Erythroblast (primary cell): Measurements from ENCODE around the gene FZR1.

Source experiments
- GATA1 ChIP-seq: IDR thresholded peaks from 2 replicates; pipeline ENCODE4 v1.6.1; 2011; ENCODE audit warnings: low read depth, mild to moderate bottlenecking, control low read depth, low read length, moderate library complexity
- POLR2A ChIP-seq: IDR thresholded peaks from 2 replicates; pipeline ENCODE4 v1.6.1; 2011; ENCODE audit warnings: mild to moderate bottlenecking, low read length

DNA sequence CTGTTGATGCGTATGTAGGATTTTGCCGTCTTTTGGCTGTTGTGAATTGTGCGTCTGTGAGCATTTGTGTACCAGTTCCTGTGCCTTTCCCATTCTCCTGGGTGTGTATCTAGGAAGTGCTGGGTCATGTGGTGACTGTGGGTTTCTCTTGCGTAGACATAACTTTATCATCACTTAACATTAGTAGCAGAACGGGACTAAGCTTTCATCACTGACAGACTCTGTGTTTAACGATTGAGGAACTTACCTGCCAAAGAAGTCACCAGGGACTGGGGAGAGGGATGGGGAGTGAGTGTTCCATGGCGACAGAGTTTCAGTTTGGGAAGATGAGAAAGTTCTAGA lies 15.0 kb downstream of the FZR1 start:
- TF ChIP-seq POLR2A (no peak), GATA1 (no peak)
